Measurements from ENCODE around the gene SLC17A1.

SLC17A1 gene

GRCh38 chr6:25832307-25832662, 433 bp upstream of the SLC17A1 start:
- DNase-seq = no peak

GRCh38 chr6:25830458-25830857, 1.4 kb downstream of the SLC17A1 start:
- DNase-seq = no peak

GRCh38 chr6:25829375-25829774, 2.5 kb downstream of the SLC17A1 start:
- DNase-seq = no peak

- DNase-seq = no peak
Observed at GRCh38 chr6:25821341-25821740, 10.5 kb downstream of the SLC17A1 start.

DNA sequence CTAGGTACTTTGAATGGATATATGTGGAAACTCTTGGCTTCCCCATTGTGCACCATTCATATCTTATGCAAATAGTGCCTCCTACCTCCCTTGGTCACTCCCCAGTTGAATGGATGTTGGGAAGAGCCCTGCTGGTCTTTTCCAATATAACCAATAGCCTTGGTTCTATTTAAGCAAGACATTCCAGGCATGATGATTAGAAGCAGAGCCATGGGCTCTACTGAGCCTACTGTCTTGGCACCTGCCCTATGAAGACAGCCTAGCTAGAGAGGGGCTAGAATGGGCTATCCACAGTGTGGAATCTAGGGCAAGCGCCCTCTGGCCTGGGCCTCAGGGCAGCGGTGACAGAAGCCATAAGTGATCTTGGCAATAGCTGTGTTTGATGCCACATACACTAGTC, 15.6 kb downstream of the SLC17A1 start:
- no peak for DNase-seq

- DNase-seq = no peak
Observed at GRCh38 chr6:25815194-25815593, 16.7 kb downstream of the SLC17A1 start.

DNA sequence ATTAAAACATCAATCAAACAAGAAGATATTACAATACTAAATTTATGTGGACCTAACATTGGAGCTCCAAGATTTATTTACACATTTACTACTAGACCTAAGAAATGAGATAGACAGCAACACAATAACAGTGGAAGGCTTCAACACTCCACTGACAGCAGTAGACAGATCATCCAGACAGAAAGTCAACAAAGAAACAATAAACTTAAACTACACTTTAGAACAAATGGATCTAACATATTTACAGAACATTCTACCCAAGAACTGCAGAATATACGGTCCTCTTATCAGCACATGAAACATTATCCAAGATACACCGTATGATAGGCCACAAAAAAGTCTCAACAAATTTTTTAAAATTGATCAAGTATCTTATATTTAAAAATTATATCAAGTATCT, 27.0 kb downstream of the SLC17A1 start:
- no peak for DNase-seq

DNA sequence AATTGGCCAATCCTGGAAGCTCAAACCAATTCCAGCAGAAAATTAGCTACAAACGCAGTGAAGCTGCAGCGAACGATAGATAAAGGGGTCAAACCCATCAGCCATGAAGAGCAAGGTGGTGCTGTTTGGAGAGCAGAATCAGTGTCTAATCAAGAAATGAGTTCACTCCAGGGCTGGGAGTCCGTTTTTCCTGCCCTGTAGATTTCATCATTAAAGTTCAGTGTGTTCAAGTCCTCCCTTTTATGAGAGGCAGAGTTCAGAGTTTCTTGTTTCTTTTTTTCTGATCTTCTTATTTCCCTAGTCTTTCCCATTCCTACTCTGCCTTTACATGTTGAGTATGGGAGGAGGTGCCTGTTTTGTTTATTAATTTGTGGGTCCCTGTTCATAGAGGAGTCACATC, 30.4 kb downstream of the SLC17A1 start:
- no peak for DNase-seq

DNA sequence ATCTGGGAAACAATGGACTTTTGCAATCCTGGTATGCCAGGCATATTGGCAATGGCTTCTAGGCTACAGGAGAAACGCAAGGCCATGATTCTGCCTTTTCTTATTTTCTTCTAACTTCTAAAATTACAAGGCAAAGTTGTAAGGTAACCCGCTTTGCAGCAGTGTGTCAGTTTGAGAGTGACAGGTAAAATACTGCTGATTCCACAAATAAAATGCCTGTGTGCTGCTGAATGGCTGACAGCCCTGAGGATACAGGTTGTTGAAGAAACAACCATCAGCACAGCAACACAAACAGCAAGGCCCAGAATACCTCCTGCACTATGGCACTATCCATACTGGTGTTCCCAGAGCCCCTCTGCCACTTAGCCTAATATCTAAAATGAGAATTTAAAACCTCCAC, 37.1 kb downstream of the SLC17A1 start:
- no peak for DNase-seq

DNA sequence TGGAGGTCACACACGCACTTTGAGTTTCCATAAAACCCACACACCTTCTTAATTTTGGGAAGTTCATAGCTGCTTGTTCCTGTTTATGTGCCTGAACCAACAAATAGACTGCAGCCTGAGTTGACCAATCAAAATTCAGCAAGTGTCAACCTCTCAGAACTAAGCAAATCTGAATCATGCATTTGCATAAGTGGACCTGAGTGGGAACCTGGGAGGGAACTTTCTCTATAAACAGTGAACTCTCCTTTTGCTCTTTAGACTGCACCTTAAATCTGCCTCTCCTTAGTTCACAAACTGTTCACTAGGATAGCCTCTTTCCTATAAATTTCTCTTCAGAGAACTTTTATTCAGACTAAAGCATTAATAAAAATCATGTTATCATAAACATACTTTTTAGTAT, 37.9 kb downstream of the SLC17A1 start:
- DNase-seq = no peak

DNA sequence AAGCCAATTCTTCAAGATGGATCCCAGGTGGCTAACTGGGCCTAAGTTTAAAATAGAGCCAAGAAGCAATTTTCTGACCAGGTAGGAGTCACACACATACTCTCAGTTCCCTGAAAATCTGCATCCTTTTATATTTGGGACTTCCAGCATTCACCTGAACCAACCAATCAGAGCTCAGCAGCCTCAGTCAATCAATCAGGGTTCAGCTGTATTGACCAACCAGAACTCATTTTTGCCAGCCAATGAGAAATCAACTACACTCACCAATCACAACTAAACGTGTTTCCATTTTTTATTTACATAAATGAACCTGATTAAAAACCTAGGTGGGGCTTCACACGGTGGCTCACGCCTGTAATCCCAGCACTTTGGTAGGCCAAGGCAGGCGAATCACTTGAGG, 39.8 kb downstream of the SLC17A1 start:
- DNase-seq = no peak

DNA sequence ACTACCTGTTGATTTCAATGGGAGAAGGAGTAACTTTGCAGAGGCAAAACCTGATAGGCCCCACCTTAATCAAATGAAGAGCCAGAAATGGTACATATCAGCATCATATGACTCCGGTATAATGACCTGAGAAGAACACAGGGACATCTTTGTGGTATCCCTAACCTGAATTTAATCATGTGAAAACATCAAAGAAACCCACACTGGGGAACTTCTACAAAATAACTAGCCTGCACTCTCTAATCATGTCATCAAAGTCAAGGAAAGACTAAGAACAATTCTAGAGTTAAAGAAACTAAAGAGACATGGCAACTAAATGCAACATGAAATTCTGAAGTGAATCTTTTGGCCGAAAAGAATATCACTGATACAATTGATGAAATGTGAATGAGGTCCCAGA, 42.4 kb downstream of the SLC17A1 start:
- no peak for DNase-seq

- peak; percentile 34 for DNase-seq
Observed at GRCh38 chr6:25788305-25788922, 43.4 kb downstream of the SLC17A1 start.

DNA sequence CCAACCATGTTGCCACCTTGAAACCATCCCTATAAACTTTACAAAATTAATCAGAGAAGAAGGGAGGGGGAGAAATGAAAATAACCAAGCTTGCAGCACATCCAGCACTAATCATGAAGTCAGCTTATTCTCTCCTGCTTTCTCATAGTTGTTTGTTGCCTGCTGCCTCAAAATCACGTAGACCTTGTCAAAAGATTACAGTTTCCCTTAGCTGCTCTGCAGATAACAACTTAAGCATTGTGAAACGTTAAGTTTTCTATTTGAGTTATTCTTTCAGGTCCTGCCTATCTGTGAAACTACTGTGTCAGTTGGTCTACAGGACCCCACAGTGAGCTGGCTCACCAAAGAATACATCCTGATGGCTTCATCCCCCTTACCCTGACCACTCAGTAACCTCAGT, 44.4 kb downstream of the SLC17A1 start:
- DNase-seq = no peak

DNA sequence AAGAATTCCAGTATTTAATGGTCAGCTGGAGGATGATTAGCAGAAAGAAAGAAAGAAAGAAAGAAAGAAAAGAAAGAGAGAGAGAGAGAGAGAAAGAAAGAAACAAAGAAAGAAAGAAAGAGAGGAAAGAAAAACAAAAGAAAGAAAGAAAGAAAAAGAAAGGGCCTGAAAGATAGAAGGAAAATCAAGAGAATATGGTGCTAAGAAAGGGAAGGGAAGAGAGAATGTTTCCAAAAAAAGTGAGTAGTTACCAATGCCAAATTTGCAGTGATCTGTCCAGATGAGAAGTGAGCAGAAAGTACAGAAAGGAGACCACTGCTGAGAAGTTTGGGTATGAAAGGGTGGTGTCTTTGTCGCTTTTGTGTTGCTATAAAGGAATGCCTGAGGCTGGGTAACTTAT, 50.7 kb downstream of the SLC17A1 start:
- DNase-seq = no peak

DNA sequence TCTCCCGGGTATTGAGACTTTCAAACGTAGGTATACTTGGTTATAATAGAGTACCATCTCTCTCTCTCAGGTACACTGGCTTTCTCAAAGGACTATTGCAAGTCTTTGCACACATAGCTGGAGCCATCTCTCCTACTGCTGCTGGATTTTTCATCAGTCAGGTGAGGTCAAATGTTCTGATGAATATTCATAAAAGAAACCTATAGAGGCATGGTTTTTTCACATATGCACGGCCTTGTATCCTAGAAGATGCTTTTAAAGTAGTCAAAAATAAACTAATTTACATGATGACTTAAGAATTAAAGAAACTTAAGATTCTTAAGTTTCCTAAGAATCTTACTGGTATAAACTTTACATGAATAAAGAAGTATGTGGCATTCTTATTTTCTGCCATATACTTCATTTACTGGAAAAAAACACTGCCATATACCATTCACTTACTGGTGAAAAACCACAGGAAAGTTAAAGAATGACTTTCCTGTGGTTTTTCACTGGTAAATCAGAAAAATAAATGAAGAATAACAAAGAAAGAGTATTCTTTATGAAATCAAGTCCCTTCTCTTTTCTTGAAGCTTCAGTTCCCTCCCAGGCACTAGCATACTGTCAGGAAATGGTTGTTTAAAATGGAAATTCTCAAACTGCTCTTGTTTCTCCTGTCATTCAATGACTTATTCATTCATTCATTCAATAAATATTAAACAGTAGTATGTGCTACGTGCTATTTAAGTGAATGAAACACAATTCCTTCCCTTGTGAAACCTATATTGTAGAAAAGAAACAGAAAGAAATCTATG, 53.8 kb downstream of the SLC17A1 start:
- DNase-seq = no peak

- DNase-seq = no peak
Observed at GRCh38 chr6:25777031-25777430, 54.8 kb downstream of the SLC17A1 start.

- DNase-seq = no peak
Observed at GRCh38 chr6:25774120-25774715, 57.6 kb downstream of the SLC17A1 start.

DNA sequence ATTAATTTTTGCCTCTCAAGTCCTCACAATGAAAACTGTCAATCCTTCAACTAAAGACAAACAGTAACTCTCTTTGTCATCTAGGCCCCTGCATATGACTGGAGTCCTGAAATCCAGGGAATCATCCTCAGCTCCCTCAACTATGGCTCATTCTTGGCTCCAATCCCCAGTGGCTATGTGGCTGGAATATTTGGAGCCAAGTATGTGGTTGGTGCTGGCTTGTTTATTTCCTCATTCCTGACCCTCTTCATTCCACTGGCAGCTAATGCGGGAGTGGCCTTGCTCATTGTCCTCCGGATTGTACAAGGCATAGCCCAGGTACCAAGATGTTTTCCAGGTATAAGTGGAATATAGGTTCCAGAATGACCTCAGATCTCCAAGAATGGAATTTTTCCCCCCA, 61.9 kb downstream of the SLC17A1 start:
- no peak for DNase-seq

- no peak for DNase-seq
Observed at GRCh38 chr6:25768566-25768965, 63.3 kb downstream of the SLC17A1 start.

- no peak for DNase-seq
Observed at GRCh38 chr6:25764611-25765010, 67.2 kb downstream of the SLC17A1 start.

GRCh38 chr6:25757936-25758642, 73.8 kb downstream of the SLC17A1 start:
- no peak for DNase-seq

GRCh38 chr6:25756382-25757363, 75.2 kb downstream of the SLC17A1 start:
- DNase-seq = no peak

Data from stimulated activated CD4-positive, alpha-beta T cell treated with anti-CD3 and anti-CD28 coated beads, Interleukin-1b, Interleukin-23, amount 100 ng/mL, for 48 hours (primary cell).